GM19239 (cell line): ENCODE results near the gene ETNPPL.

ENCODE experiments used
- DNase-seq: peaks from one replicate; pipeline ENCODE4 v3.0.0; 2011; ENCODE audit warnings: low spot score; ENCODE audit not compliant: insufficient read length
- FAIRE-seq: peaks from 2 replicates; lab custom pipeline; 2011; peaks lifted over from hg19 to GRCh38; lab: Jason Lieb, UNC

ETNPPL gene

DNA sequence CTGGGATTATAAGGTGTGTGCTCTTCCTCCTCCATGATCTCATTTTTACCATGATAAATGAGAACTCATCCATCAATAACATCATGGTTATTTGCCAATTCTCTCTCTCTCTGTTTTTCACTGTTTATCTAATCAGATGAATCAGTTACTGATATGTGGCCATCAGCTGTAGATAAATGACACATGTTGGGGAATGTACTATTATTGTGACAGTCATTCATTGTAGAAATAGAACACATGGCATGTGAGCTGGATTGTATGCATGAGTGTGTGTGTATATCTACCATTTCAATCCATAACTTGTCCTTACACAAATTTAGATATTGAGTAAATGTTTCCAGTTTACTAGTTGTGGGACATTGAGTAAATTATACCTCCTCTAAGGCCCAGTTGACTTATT, 59.5 kb downstream of the ETNPPL start:
- FAIRE-seq (no peak), DNase-seq (no peak)

DNA sequence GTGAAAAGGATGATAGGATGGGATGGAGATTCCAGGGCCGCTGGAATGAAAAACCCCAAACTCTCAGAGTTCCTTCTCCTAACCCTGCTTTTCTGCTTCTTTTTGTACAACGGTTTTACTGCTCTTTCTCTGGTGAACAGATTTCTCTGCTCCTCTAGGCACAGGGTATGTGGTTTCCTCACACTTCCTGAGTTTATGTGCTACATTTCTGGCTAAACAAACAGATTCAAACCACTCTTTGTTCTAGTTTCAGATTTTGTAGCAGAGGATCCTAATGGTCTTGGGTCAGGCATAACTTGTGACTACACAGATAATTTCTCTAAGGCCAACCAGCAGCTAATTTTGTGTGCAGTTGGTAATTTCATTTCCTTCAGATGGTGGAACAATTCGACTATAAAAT, 59.9 kb downstream of the ETNPPL start:
- no peak for DNase-seq

GRCh38 chr4:108700081-108700757, 62.6 kb downstream of the ETNPPL start:
- DNase-seq (no peak), FAIRE-seq (no peak)

More for the DNA sequence above, 59.9 kb downstream of the ETNPPL start:
- no peak for FAIRE-seq

GRCh38 chr4:108696160-108696559, 66.7 kb downstream of the ETNPPL start:
- FAIRE-seq (no peak), DNase-seq (no peak)

- FAIRE-seq (no peak), DNase-seq (no peak)
Measured at GRCh38 chr4:108695062-108695461, 67.8 kb downstream of the ETNPPL start.

DNA sequence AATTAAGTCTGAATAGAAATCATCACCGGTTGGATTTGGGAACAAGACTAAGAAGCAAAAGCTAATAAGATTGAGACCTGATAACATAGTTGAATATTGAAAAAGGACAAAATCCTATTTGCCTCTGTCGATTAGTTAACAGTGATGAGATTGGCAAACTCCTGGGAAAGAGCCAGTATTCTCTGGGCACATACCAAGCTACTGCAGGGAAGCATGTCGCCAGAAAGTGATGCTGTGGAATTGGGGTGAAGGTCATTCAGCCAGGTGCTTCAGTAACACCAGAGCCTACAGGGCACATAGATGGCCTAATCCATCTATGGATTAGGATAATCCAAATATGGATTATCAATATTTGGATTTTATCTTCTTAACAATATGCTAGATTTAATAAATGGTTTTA, 68.4 kb downstream of the ETNPPL start:
- no peak for DNase-seq
- no peak for FAIRE-seq

- DNase-seq, result no peak
- no peak for FAIRE-seq
Measured at GRCh38 chr4:108693819-108694218, 69.0 kb downstream of the ETNPPL start.

DNA sequence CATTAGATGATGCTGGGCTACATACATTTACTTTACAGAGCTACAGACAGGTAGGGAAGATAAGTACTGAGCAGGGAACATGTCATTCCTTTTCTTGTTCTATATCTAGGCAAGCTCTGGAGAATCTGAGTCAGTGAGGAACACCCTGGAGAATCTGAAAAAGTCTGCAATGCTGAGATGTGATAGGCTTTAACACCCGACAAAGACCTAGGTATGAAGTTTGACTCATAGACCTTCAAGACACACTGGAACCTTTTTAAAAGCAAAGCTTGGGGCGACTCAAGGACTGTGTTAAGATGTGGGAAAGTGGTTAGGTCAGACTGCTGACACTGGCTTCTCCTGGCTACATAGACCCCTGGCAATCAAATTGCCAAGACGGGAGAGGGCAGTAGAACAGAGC, 69.6 kb downstream of the ETNPPL start:
- FAIRE-seq, result no peak
- no peak for DNase-seq
